Stimulated activated CD4-positive, alpha-beta T cell treated with anti-CD3 and anti-CD28 coated beads, Interleukin-2, amount 100 ng/mL, for 4 hours (primary cell): ENCODE results near the gene SLC45A2.

Source experiments
- DNase-seq: peaks from one replicate; pipeline ENCODE4 v3.0.0-alpha.2; 2020; ENCODE audit warnings: low read depth

SLC45A2 gene

DNA sequence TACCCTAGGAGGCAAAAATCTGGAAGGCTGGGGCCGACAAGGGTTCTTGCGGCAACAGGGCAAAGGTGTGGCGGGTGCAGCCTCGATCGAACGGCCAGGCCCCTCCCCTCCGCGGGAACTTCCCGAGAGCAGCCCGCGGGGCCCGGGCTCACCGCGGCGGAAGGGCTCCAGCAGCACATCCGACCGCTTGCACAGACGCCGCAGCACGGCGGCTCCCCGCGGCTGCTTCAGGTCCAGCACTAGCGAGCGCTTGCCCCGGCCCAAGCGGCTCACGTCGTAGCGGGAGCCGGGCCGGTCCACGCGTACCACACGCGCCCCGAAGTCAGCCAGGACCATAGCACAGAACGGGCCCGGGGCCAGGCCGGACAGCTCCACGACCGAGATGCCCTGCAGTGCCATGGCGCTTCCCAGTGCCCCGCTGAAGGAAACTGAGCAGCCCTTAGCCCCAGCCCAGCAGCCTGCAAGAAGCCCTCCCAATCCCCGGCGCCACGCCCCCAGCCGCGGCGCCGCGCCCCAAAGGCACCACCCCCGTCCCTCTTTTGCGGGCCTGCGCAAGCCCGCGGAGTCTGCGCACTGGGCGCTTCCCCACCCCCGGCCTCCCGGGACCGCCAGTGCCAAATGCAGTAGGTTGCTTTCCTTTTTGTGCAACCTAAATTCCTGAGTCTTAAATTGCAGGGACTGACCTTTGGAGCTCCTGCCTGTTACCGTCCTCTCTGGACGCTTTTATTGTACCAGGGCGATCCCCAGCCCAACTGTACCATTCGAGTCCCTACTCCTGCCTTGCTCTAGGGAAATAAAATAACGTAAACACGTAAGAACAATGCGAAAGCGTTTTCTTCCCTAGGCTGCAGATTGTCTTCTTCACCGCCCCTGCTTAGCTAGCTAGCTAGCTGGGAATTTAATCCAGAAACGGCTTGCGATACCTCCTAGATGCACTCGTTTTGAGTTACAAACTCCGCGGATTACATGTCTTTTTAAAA lies 23.4 kb upstream of the SLC45A2 start, which contains the start of gene AMACR:
AMACR (minus strand) TSS at position 430 of the 980 bp plus-strand sequence; CDS start at position 399, 31 bp downstream.
- DNase-seq: peak; percentile 84

DNA sequence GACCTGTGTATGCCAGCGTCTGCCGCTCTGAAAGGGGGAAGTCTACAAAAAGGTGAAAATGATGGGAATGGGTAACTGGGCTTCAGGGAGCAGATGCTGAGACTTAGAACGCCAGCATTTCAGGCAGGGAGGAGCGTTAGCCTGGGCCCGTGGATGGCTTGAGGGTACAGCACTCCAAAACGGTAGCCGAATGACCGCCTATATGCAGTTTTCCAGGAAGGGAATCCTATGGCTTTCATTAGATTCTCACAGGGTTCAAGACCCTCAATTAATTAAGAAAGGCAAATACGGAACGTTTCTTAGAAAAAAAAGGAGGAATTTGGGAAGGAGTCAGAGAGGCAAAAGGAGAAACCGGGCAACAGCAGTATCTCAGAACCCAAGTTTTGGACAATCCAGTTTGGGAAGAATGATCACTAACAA lies 22.7 kb upstream of the SLC45A2 start:
- DNase-seq: no peak

DNA sequence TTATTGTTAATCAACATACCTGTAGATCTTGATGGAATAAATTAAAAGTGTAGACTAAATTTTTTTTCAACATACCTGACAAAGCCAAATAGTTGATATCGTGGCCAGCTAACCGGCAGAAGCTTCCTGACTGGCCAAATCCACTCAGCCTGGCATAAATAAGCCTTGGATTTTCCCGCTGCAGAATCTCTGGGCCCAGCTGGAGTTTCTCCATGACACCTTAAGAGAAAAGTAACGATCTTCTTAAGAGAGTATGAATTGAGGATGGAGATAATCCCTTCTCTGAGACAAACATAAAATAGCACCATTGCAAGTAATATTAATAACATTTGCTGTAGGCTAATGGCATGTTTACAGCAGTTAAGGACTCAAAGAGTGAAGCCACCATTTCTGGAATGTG lies 21.2 kb upstream of the SLC45A2 start:
- DNase-seq: no peak

GRCh38 chr5:34005211-34005610 lies 20.7 kb upstream of the SLC45A2 start:
- DNase-seq: no peak

DNA sequence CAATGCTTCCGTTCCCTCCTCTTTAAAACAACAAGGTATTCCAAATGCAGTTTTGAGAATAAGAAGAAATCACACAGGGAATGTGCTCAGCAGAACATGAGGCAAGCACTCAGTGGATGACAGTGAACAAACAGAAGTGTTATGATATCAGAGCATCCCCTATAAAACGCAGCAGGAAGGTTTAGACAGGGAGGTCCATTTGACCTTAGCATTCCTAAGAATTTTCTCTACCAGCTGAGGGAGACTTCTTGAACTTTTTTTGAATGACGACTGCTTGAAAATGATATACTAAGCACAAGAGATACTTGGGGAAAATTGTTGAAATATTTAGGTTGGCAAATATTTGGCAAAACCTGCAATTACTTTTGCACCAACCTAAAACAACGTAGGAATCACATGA lies 19.4 kb upstream of the SLC45A2 start:
- no peak for DNase-seq

DNA sequence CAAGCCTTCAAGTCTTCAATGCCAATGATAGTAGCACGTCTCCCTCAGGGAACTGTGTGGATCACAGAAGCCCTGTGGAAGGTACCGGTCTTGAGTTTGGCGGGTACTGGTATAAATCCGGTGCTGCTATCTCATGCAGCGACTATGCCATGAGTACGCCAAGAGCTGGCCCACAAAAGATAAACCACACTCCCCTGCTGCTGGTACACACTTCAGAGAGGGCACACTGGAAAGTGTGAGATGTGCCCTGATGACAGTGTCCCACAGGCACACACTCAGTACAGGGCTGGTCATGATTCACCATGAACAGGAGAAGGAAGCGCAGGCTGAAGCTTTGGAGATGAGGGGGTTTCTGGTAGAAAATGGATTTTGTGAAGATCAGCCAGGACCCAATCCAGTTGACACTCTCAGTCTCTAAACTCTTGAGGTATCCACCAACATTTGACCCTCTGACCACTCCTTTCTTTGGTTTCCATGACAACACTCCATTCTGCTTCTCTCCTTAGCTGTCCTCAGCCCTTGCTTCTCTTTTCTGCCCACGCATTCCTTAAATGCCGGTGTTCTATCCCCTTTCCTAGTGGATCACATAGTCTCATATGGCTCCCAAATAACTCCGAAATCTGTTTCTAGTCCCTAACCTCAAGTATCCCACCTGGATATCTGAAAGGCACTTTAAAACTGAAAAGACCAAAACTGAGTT lies 18.3 kb upstream of the SLC45A2 start:
- DNase-seq: no peak

DNA sequence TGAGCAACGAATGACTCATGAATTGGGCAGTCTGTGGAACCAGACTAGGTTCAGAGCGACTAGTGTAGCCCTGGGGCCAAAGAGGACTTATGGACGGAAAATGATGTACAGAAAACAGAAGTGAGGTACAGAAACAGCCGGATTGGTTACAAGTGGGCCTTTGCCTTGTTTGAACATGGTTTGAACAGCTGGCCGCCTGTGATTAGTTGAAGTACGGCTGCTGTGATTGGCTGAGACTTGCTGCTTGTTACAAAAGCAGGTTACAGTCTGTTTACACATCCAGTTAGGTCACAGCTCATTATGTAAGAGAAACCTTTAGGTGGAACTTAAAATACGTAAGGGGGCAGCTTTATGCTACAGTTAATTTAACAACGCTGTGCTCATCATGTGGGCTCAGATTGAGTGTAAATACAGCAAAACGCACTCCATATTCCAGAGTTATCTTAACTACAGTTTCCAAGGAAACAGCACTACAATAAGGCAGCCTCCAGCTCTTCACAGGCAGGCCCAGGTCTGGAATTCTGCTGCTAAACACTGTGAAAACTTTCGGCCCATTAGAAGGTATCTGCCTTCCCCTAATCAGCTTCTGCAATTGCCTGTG lies 16.8 kb upstream of the SLC45A2 start:
- no peak for DNase-seq

GRCh38 chr5:33999978-34000377 lies 15.5 kb upstream of the SLC45A2 start:
- DNase-seq: no peak

- DNase-seq: peak; percentile 9
These were observed 13.0 kb upstream of the SLC45A2 start for GRCh38 chr5:33997331-33997983.

- no peak for DNase-seq
These were observed 11.4 kb upstream of the SLC45A2 start for GRCh38 chr5:33995865-33996264.

DNA sequence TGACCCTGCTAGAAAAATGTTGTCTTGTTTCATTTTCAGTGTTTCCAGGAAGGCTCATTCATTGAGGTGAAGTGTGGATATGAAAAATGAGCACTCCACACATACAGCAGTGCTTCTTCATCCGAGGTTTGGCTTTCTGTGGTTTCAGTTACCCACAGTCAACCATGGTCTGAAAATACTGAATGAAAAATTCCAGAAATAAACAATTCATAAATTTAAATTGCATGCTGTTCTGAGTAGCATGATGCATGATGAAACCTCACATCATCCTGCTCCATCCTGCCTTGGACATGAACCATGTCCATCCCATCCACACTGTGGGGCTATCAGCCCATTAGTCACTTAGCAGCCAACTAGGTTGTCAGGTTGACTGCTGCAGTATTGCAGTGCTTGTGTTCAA lies 10.4 kb upstream of the SLC45A2 start:
- DNase-seq: no peak

GRCh38 chr5:33992864-33993263 lies 8.4 kb upstream of the SLC45A2 start:
- DNase-seq: no peak

GRCh38 chr5:33985447-33985846 lies 954 bp upstream of the SLC45A2 start:
- DNase-seq: no peak

DNA sequence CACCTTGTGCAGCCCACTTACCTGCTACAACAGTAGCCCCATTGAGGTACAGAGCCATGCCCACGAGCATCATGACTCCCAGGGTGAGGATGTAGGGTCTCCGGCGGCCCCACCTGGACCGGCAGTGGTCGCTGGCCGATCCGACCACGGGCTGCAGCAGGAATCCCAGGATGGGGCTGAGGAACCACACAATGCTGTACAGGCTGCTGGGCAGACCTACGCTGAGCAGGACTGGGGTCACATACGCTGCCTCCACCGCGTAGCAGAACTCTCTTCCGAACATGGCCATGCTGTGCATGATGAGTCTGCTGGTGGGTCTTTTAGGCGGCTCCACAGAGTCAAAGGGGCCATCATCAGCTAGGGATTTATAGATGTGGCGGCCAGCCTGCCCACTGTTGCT lies 315 bp downstream of the SLC45A2 start:
- DNase-seq: no peak

DNA sequence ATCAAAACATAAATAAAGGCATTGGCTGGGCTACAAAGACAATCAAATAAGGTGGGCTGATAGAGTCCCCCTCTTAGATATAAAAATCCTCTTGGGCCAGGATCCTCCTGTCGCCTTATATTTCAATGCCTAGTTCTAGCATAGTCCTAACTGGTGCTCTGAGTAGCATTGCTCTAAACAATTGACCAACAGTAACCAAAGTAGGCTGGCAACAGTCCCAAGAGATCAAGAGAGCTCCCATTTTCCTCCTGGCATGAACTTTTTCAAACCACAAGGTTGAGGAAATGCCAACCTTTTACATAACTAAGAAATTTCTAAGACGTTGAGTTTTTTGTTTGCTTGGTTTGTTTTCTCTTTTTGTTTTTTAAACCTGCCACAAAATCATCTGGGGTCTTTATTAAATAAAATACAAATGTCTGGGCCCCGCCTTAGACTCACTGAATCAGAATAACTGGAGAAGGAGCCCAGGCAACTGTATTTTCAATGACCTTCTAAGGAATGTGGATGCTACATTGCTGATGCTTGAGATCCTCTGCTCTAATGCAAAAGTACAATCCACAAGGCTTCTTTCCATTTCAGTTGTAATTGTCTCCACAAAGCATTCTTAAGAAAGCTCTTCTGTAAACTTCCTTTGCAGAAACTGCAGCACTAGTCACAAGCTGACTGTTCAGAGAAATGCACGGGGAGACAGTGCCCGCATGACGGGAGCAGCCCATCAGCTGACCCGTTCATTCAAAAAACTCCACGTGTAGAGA lies 2.9 kb downstream of the SLC45A2 start:
- DNase-seq: no peak

- no peak for DNase-seq
These were observed 4.5 kb downstream of the SLC45A2 start for GRCh38 chr5:33980030-33980429.

GRCh38 chr5:33978306-33978705 lies 6.2 kb downstream of the SLC45A2 start:
- no peak for DNase-seq

DNA sequence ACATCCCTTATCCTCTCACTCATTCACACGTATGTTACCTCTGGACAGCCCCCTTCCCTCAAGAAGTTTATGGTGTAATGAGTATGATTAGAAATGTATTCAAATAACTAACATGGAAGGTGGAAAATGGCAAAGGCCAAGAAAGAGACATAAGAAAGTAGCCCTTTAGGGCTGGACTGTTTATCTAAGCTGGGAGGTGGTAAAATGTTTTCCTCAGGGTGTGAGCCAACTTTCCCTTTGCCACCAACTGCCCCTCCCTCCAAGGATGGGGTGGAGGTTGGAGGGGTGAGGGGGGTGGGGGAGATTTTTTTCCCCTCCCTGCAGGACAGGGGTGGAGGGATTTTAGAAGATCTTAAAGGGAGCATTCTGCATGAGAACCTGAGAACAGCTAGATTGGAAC lies 8.2 kb downstream of the SLC45A2 start:
- DNase-seq: no peak

DNA sequence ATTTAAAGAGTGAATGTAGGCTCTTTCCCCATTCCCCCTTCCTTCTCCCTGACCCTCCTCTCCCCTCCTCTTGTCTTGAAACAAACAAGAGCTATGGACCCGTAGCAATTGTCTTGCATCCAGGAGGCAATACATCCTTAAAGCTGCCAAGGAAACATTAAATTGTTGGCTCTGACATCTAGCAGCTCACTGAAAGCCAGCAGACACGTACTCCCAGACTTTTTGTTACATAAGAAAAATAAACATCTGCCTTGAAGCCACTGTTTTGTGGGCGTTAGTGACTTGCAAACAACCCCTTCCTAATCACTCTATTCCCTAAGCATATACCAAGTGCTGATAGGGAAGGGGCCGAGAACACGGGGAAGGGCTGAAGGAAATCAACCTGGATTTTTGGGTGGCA lies 8.6 kb downstream of the SLC45A2 start:
- DNase-seq: no peak

DNA sequence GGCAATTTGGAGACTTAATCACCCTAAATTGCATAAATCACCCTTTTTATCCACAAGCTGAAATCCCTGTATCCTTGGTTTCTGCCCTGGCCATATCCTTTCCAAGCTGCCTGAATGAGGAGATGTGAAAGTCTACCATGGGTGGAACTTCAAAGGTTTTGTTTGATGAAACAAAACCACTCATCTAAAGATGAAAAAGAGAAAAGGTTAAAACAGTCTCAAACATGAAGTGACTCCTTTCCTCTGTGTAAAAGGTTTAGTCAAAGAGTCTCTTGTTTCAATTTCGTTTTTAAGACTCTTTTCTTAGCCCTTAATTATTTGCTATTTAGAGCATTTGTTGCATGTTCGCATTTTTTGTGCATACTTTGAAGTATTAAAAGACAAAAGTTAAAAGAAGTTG lies 11.2 kb downstream of the SLC45A2 start:
- DNase-seq: no peak
